GM12878 (cell line): ENCODE measurements around the gene DNAI2. TPM values are rescaled to one million over a fixed set of nuclear protein-coding genes. Genes with fewer than 3 reads are reported as not detected.

ENCODE experiments used
- ATAC-seq: fragments of 200-7000 bp; cut with Tn5 transposase; 3 replicates; pipeline ENCODE4 v1.9.1; 2020; ENCODE audit warnings: mild to moderate bottlenecking, moderate library complexity
- BruUV-seq: library from RNA; stranded (reverse); fragments of 400-500 nt; replicated peaks from 2 replicates; lab custom pipeline; 2021; lab: Mats Ljungman, UMichigan
- CTCF ChIA-PET: fragments of 300-600 bp; sonication (Branson Sonifier 250); formaldehyde crosslinking; extraction: SDS; loops from one replicate; lab custom pipeline; 2021; ENCODE audit warnings: inconsistent platforms; lab: Yijun Ruan, JAX
- POLR2A ChIA-PET: fragments of 350-600 bp; formaldehyde crosslinking; extraction: SDS; loops from one replicate; lab custom pipeline; 2021; ENCODE audit warnings: inconsistent platforms; lab: Charles Lee
- RAD21 ChIA-PET: fragments of 300-600 bp; sonication (Branson Sonifier 250); formaldehyde crosslinking; loops from one replicate; lab custom pipeline; 2023; ENCODE audit warnings: antibody characterized with exemption; ENCODE audit not compliant: unreplicated experiment; lab: Charles Lee
- SMC1A ChIA-PET: fragments of 300-600 bp; sonication (Branson Sonifier 250); formaldehyde crosslinking; loops from one replicate; lab custom pipeline; 2023; ENCODE audit not compliant: unreplicated experiment, uncharacterized antibody; lab: Charles Lee
- DNase-seq: peaks from one replicate; pipeline ENCODE4 v3.0.0-alpha.2; 2011; ENCODE audit warnings: low read depth, low spot score
- FAIRE-seq: peaks from 3 replicates; lab custom pipeline; 2011; peaks lifted over from hg19 to GRCh38; lab: Jason Lieb, UNC
- H2AFZ ChIP-seq: 2 replicates; pipeline ENCODE4 v1.6.0; 2011; ENCODE audit warnings: low read depth, low read length, control low read depth; ENCODE audit not compliant: control insufficient read depth
- H3K27ac ChIP-seq: 2 replicates; pipeline ENCODE4 v1.5.1; 2011; ENCODE audit warnings: control low read depth; ENCODE audit not compliant: control insufficient read depth, insufficient read depth
- H3K27me3 ChIP-seq, 2 experiments: replicated peaks in 1 of 2; 2 replicates each; pipeline versions ENCODE4 v1.6.0 to v1.6.1; 2011; ENCODE audit warnings: low read length in 1 of 2; ENCODE audit not compliant: control insufficient read depth in 2 of 2, insufficient read depth in 2 of 2
- H3K36me3 ChIP-seq, 2 experiments: 2 replicates each; pipeline ENCODE4 v1.5.1; 2011; ENCODE audit warnings: low read length in 1 of 2; ENCODE audit not compliant: control insufficient read depth in 2 of 2, insufficient read depth in 2 of 2
- H3K4me1 ChIP-seq: 2 replicates; pipeline ENCODE4 v1.6.1; 2011; ENCODE audit warnings: mild to moderate bottlenecking, low read length, moderate library complexity, mixed read lengths; ENCODE audit not compliant: control insufficient read depth, insufficient read depth
- H3K4me2 ChIP-seq: 2 replicates; pipeline ENCODE4 v1.6.0; 2011; ENCODE audit warnings: control low read depth; ENCODE audit not compliant: control insufficient read depth, insufficient read depth
- H3K4me3 ChIP-seq: fragments of 200-600 bp; sonication (generic); 2 replicates; pipeline ENCODE4 v1.5.1; 2016
- H3K79me2 ChIP-seq: 2 replicates; pipeline ENCODE4 v1.6.0; 2011; ENCODE audit warnings: low read length; ENCODE audit not compliant: control insufficient read depth, insufficient read depth
- H3K9ac ChIP-seq: 2 replicates; pipeline ENCODE4 v1.8.0; 2011; ENCODE audit warnings: low read length, control low read depth, mixed read lengths; ENCODE audit not compliant: control insufficient read depth, insufficient read depth
- H3K9me3 ChIP-seq: replicated peaks from 3 replicates; pipeline ENCODE4 v1.5.1; 2011; ENCODE audit warnings: mild to moderate bottlenecking, low read length; ENCODE audit not compliant: control insufficient read depth, insufficient read depth
- H4K20me1 ChIP-seq: 2 replicates; pipeline ENCODE4 v1.6.0; 2011; ENCODE audit not compliant: control insufficient read depth, insufficient read depth
- BRCA1 ChIP-seq: IDR thresholded peaks from 2 replicates; pipeline ENCODE4 v1.6.1; 2011; ENCODE audit warnings: low read depth, low read length, improper control_type of control experiment
- CHD1 ChIP-seq: IDR thresholded peaks from 2 replicates; pipeline ENCODE4 v1.6.1; 2012; ENCODE audit warnings: low read depth, low read length, improper control_type of control experiment
- EZH2 ChIP-seq: IDR thresholded peaks from 2 replicates; pipeline ENCODE4 v1.6.1; 2012; ENCODE audit warnings: low read depth, mild to moderate bottlenecking, control low read depth, inconsistent platforms, low read length, borderline replicate concordance; ENCODE audit not compliant: control insufficient read depth
- FOXM1 ChIP-seq: IDR thresholded peaks from 2 replicates; pipeline ENCODE4 v1.6.1; 2012; ENCODE audit warnings: low read depth, mild to moderate bottlenecking, inconsistent platforms, low read length, moderate library complexity
- KDM1A ChIP-seq: fragments of 200-600 bp; sonication (generic); IDR thresholded peaks from 2 replicates; pipeline ENCODE4 v1.6.1; 2016; ENCODE audit warnings: borderline replicate concordance
- KLF5 ChIP-seq: fragments of 450-650 bp; IDR thresholded peaks from 2 replicates; pipeline ENCODE4 v1.6.1; 2014; ENCODE audit warnings: mild to moderate bottlenecking; ENCODE audit not compliant: partially characterized antibody
- LARP7 ChIP-seq: fragments of 450-650 bp; IDR thresholded peaks from 2 replicates; pipeline ENCODE4 v1.6.1; 2017; ENCODE audit warnings: mild to moderate bottlenecking
- NBN ChIP-seq: fragments of 450-650 bp; IDR thresholded peaks from 2 replicates; pipeline ENCODE4 v1.6.1; 2016
- NFXL1 ChIP-seq: fragments of 450-650 bp; IDR thresholded peaks from 2 replicates; pipeline ENCODE4 v1.6.1; 2017; ENCODE audit warnings: antibody characterized with exemption, mild to moderate bottlenecking, borderline replicate concordance
- NFYA ChIP-seq: IDR thresholded peaks from 2 replicates; pipeline ENCODE4 v1.6.1; 2011; ENCODE audit warnings: low read depth, mild to moderate bottlenecking, low read length, improper control_type of control experiment, borderline replicate concordance
- RFX5 ChIP-seq: IDR thresholded peaks from 2 replicates; pipeline ENCODE4 v1.6.1; 2011; ENCODE audit warnings: low read depth, low read length, improper control_type of control experiment
- SIN3A ChIP-seq: IDR thresholded peaks from 2 replicates; pipeline ENCODE4 v1.6.1; 2012; ENCODE audit warnings: low read depth, low read length, improper control_type of control experiment
- STAT3 ChIP-seq: IDR thresholded peaks from 2 replicates; pipeline ENCODE4 v1.6.1; 2011; ENCODE audit warnings: low read depth, low read length, improper control_type of control experiment
- SUPT20H ChIP-seq: IDR thresholded peaks from 2 replicates; pipeline ENCODE4 v1.6.1; 2011; ENCODE audit warnings: low read depth, mild to moderate bottlenecking, low read length, moderate library complexity, borderline replicate concordance; ENCODE audit not compliant: control insufficient read depth
- TBL1XR1 ChIP-seq: IDR thresholded peaks from 2 replicates; pipeline ENCODE4 v1.6.1; 2012; ENCODE audit warnings: low read depth, low read length, improper control_type of control experiment
- WGBS: methylation state at CpG from one replicate; pipeline ENCODE4 v1.1.6; 2016; ENCODE audit warnings: low lambda C conversion rate; ENCODE audit not compliant: insufficient replicate concordance, insufficient coverage; ENCODE audit errors: missing lambda C conversion rate; 5-methylcytosine and 5-hydroxymethylcytosine counted together
- in situ Hi-C: fragments of 300-500 bp; cut with MboI; formaldehyde crosslinking; loops from 9 replicates; pipeline ENCODE4 v1.14.3; 2018; ENCODE audit warnings: mixed read lengths
- intact Hi-C: fragments of 100-400 bp; cut with micrococcal nuclease; formaldehyde crosslinking; loops from one replicate; pipeline ENCODE4 v1.14.2; 2022; ENCODE audit not compliant: unreplicated experiment
- polyA plus RNA-seq, 11 experiments: library from polyadenylated mRNA; depleted of rRNA in 4 of 11; unstranded in 6 of 11; stranded (reverse) in 5 of 11; fragments of >200 nt; fragmentation: Nextera tagmentation in 4 of 11; fragmentation: Illumina TruSeq in 1 of 11; extraction: Ambion mirVana in 4 of 11; extraction: Trizol in 1 of 11; gene quantifications; 1 replicate in 1 of 11; 2 replicates in 10 of 11; pipeline versions ENCODE4 v1.2.1 to v1.2.3, GENCODE V29; 2011 to 2016; ENCODE audit warnings: inconsistent platforms in 2 of 11, missing spikeins in 2 of 11, low read depth in 1 of 11
- total RNA-seq, 4 experiments: library from RNA; depleted of rRNA in 3 of 4; stranded (reverse); fragments of >200 nt in 3 of 4; fragmentation: Illumina TruSeq in 1 of 4; extraction: Trizol in 1 of 4; gene quantifications; 2 replicates each; pipeline versions ENCODE4 v1.2.1 to v1.2.3, GENCODE V29; 2013 to 2021
- TF ChIP-seq, protein P1 (sequence below): fragments of 450-650 bp; IDR thresholded peaks from 2 replicates; pipeline ENCODE4 v1.6.1; 2017; ENCODE audit warnings: borderline replicate concordance
- TF ChIP-seq, protein P2 (sequence below): fragments of 450-650 bp; IDR thresholded peaks from 2 replicates; pipeline ENCODE4 v1.6.1; 2018; ENCODE audit warnings: borderline replicate concordance, mild to moderate bottlenecking; ENCODE audit not compliant: partially characterized antibody
- TF ChIP-seq, protein P3 (sequence below): IDR thresholded peaks from 2 replicates; pipeline ENCODE4 v1.6.1; 2011; ENCODE audit warnings: low read depth, mild to moderate bottlenecking, low read length, moderate library complexity, borderline replicate concordance; ENCODE audit errors: extremely low read depth
- TF ChIP-seq, protein P4 (sequence below): fragments of 450-650 bp; conservative IDR thresholded peaks from 2 replicates; pipeline ENCODE4 v1.6.1; 2017; ENCODE audit warnings: mild to moderate bottlenecking, moderate library complexity

DNAI2 gene
- total and polyA plus RNA-seq, 10 of the 15 experiments (the other 5 are each of a cell fraction or from before 2014, with no cell fraction given): 0.04 to 1.8 (median 0.13) TPM

DNA sequence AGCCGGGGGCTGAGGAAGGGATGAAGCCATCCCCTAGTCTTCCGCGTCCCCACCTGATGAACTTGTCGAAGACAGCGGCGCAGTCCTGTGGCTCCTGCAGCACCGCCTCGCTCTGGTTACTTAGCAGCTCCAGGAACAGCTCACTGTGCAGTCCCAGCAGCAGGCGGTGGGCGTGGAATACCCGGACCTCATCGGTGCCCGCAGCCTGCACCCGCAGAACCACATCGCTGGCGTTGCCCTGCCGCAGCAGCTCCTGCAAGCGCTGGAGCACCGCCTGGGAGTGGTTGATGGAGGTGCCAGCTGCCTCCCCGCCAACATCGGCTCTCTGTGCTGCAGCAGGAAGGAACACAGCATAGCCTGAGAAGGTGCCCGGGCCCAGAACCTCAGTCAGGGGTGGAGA is 85.9 kb downstream of the DNAI2 start:
- ChIA-PET SMC1A (interaction anchor here (0.9 kb wide), 1 partner anchor 10 kb away, joined by 4 read pairs; no protein-coding TSS in a partner anchor), RAD21 (interaction anchor here (1.3 kb wide), 2 partner anchors 9 to 54 kb away, joined by 4 to 6 read pairs; no protein-coding TSS in a partner anchor)
- Histone ChIP-seq H3K27ac (no peak overlapping the region), H3K9ac (no peak overlapping the region), H3K4me1 (no peaks in the 10 kb centered on the region)
- no TSS peak for BruUV-seq
- TF ChIP-seq CHD1 (no peak), SUPT20H (no peak), TBL1XR1 (no peak), NBN (no peak), STAT3 (no peak), EZH2 (no peak), LARP7 (no peak), KDM1A (no peak), SIN3A (no peak), KLF5 (no peak), NFXL1 (no peak), BRCA1 (no peak), FOXM1 (no peak), NFYA (no peak), RFX5 (no peak)
- TF ChIP-seq, protein P1, sequence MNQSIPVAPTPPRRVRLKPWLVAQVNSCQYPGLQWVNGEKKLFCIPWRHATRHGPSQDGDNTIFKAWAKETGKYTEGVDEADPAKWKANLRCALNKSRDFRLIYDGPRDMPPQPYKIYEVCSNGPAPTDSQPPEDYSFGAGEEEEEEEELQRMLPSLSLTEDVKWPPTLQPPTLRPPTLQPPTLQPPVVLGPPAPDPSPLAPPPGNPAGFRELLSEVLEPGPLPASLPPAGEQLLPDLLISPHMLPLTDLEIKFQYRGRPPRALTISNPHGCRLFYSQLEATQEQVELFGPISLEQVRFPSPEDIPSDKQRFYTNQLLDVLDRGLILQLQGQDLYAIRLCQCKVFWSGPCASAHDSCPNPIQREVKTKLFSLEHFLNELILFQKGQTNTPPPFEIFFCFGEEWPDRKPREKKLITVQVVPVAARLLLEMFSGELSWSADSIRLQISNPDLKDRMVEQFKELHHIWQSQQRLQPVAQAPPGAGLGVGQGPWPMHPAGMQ: no peak
- TF ChIP-seq, protein P2, sequence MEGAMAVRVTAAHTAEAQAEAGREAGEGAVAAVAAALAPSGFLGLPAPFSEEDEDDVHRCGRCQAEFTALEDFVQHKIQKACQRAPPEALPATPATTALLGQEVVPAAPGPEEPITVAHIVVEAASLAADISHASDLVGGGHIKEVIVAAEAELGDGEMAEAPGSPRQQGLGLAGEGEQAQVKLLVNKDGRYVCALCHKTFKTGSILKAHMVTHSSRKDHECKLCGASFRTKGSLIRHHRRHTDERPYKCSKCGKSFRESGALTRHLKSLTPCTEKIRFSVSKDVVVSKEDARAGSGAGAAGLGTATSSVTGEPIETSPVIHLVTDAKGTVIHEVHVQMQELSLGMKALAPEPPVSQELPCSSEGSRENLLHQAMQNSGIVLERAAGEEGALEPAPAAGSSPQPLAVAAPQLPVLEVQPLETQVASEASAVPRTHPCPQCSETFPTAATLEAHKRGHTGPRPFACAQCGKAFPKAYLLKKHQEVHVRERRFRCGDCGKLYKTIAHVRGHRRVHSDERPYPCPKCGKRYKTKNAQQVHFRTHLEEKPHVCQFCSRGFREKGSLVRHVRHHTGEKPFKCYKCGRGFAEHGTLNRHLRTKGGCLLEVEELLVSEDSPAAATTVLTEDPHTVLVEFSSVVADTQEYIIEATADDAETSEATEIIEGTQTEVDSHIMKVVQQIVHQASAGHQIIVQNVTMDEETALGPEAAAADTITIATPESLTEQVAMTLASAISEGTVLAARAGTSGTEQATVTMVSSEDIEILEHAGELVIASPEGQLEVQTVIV: no peak
- TF ChIP-seq, protein P3, sequence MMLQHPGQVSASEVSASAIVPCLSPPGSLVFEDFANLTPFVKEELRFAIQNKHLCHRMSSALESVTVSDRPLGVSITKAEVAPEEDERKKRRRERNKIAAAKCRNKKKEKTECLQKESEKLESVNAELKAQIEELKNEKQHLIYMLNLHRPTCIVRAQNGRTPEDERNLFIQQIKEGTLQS: no peak
- TF ChIP-seq, protein P4, sequence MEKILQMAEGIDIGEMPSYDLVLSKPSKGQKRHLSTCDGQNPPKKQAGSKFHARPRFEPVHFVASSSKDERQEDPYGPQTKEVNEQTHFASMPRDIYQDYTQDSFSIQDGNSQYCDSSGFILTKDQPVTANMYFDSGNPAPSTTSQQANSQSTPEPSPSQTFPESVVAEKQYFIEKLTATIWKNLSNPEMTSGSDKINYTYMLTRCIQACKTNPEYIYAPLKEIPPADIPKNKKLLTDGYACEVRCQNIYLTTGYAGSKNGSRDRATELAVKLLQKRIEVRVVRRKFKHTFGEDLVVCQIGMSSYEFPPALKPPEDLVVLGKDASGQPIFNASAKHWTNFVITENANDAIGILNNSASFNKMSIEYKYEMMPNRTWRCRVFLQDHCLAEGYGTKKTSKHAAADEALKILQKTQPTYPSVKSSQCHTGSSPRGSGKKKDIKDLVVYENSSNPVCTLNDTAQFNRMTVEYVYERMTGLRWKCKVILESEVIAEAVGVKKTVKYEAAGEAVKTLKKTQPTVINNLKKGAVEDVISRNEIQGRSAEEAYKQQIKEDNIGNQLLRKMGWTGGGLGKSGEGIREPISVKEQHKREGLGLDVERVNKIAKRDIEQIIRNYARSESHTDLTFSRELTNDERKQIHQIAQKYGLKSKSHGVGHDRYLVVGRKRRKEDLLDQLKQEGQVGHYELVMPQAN: no peak
- TF ChIP-seq, all 136 proteins: peak for 0
- Histone ChIP-seq H3K36me3 (no peaks in the 10 kb centered on the region), H2AFZ (no peak overlapping the region), H3K27me3 (peaks cover 2 to 7% of the 10 kb centered on the region in 2 experiments; a peak in 3 of 4 replicates), H3K4me2 (no peak overlapping the region), H4K20me1 (no peaks in the 10 kb centered on the region; the same call in 1 of the 2 replicates), H3K4me3 (no peak overlapping the region), H3K9me3 (no peaks in the 10 kb centered on the region), H3K79me2 (no peaks in the 10 kb centered on the region)
- 68% methylated on average over 22 of the region's 22 CpGs for WGBS
- CTCF ChIA-PET: interaction anchor here (0.7 to 1.6 kb wide), 6 partner anchors 9 to 128 kb away, joined by 3 to 4 read pairs (median 4); no protein-coding TSS in a partner anchor
- ATAC-seq: no peak
- no peak for FAIRE-seq
- DNase-seq: no peak
- POLR2A ChIA-PET: no interaction called here
- intact Hi-C loops: loop anchor here (2.0 kb wide), 1 partner anchor 149 kb away; no protein-coding TSS in a partner anchor
- in situ Hi-C loops: no loop called here
